ENCODE results near the gene TMEM217.
A peak's percentile ranks its signal among the peaks of the same experiment; 100 is the strongest.

The TMEM217 gene

GRCh38 chr6:37243131-37243815 is 14.7 kb downstream of the TMEM217 start:
- no peak for DNase-seq

GRCh38 chr6:37242429-37243052 is 15.4 kb downstream of the TMEM217 start:
- peak in 1 of 14 donors; percentile 4 for DNase-seq

GRCh38 chr6:37241775-37242428 is 16.0 kb downstream of the TMEM217 start:
- no peak for DNase-seq

- DNase-seq, result no peak
Measured at GRCh38 chr6:37241131-37241530, 16.8 kb downstream of the TMEM217 start.

- peak in 11 of 14 donors; percentile 2 to 67 (median 46) for DNase-seq
Measured at GRCh38 chr6:37239950-37240713, 17.8 kb downstream of the TMEM217 start.

- no peak for DNase-seq
Measured at GRCh38 chr6:37239526-37239925, 18.4 kb downstream of the TMEM217 start.

- no peak for DNase-seq
Measured at GRCh38 chr6:37238381-37238780, 19.6 kb downstream of the TMEM217 start.

GRCh38 chr6:37237789-37238188 is 20.2 kb downstream of the TMEM217 start:
- no peak for DNase-seq

GRCh38 chr6:37236921-37237320 is 21.0 kb downstream of the TMEM217 start:
- DNase-seq, result peak in 1 of 14 donors; percentile 15

GRCh38 chr6:37233541-37233940 is 24.4 kb downstream of the TMEM217 start:
- no peak for DNase-seq

- no peak for DNase-seq
Measured at GRCh38 chr6:37232430-37233017, 25.4 kb downstream of the TMEM217 start.

- DNase-seq, result no peak
Measured at GRCh38 chr6:37230104-37230503, 27.8 kb downstream of the TMEM217 start.

GRCh38 chr6:37225350-37226169 is 32.4 kb downstream of the TMEM217 start:
- no peak for DNase-seq

- DNase-seq, result no peak
Measured at GRCh38 chr6:37222992-37223391, 35.0 kb downstream of the TMEM217 start.

- peak in 9 of 14 donors; percentile 9 to 58 (median 39) for DNase-seq
Measured at GRCh38 chr6:37222125-37222967, 35.6 kb downstream of the TMEM217 start.

- peak in 1 of 14 donors; percentile 20 for DNase-seq
Measured at GRCh38 chr6:37221585-37222124, 36.3 kb downstream of the TMEM217 start.

- no peak for DNase-seq
Measured at GRCh38 chr6:37218511-37218910, 39.4 kb downstream of the TMEM217 start.

- DNase-seq, result no peak
Measured at GRCh38 chr6:37218061-37218460, 39.9 kb downstream of the TMEM217 start.

GRCh38 chr6:37212268-37212667 is 45.7 kb downstream of the TMEM217 start:
- no peak for DNase-seq

- DNase-seq, result peak in 12 of 14 donors; percentile 12 to 66 (median 36)
Measured at GRCh38 chr6:37210313-37210968, 47.5 kb downstream of the TMEM217 start.
